ENCODE measurements around the gene SPEN. TPM values are rescaled to one million over a fixed set of nuclear protein-coding genes. Genes with fewer than 3 reads are reported as not detected.

The SPEN gene
- polyA plus RNA-seq, 4 donors, result 50.0 to 60.6 (median 57.7) TPM

GRCh38 chr1:15943328-15943991, 96.0 kb downstream of the SPEN start:
- no peak for DNase-seq (ENCODE audit: low read depth in 4 of 4, low spot score in 3 of 4)

- DNase-seq (ENCODE audit: low read depth in 4 of 4, low spot score in 3 of 4), result no peak
Measured at GRCh38 chr1:15943992-15944307, 96.4 kb downstream of the SPEN start.

GRCh38 chr1:15944308-15945010, 97.0 kb downstream of the SPEN start:
- DNase-seq (ENCODE audit: low read depth in 4 of 4, low spot score in 3 of 4), result no peak

GRCh38 chr1:15945011-15945831, 97.7 kb downstream of the SPEN start:
- no peak for DNase-seq (ENCODE audit: low read depth in 4 of 4, low spot score in 3 of 4)

GRCh38 chr1:15945832-15946448, 98.4 kb downstream of the SPEN start:
- DNase-seq (ENCODE audit: low read depth in 4 of 4, low spot score in 3 of 4), result no peak

GRCh38 chr1:15946571-15947381, 99.3 kb downstream of the SPEN start:
- no peak for DNase-seq (ENCODE audit: low read depth in 4 of 4, low spot score in 3 of 4)

GRCh38 chr1:15947382-15948090, 100.0 kb downstream of the SPEN start:
- no peak for DNase-seq (ENCODE audit: low read depth in 4 of 4, low spot score in 3 of 4)

GRCh38 chr1:15948091-15948591, 100.6 kb downstream of the SPEN start:
- no peak for DNase-seq (ENCODE audit: low read depth in 4 of 4, low spot score in 3 of 4)

- DNase-seq (ENCODE audit: low read depth in 4 of 4, low spot score in 3 of 4), result no peak
Measured at GRCh38 chr1:15948595-15949452, 101.3 kb downstream of the SPEN start.

- DNase-seq (ENCODE audit: low read depth in 4 of 4, low spot score in 3 of 4), result peak in 2 of 4 donors; percentile 38 to 40
Measured at GRCh38 chr1:15949453-15950245, 102.1 kb downstream of the SPEN start.

- no peak for DNase-seq (ENCODE audit: low read depth in 4 of 4, low spot score in 3 of 4)
Measured at GRCh38 chr1:15950302-15950701, 102.8 kb downstream of the SPEN start.

GRCh38 chr1:15950763-15951295, 103.3 kb downstream of the SPEN start:
- no peak for DNase-seq (ENCODE audit: low read depth in 4 of 4, low spot score in 3 of 4)

GRCh38 chr1:15951341-15952153, 104.0 kb downstream of the SPEN start:
- DNase-seq (ENCODE audit: low read depth in 4 of 4, low spot score in 3 of 4), result no peak

- DNase-seq (ENCODE audit: low read depth in 4 of 4, low spot score in 3 of 4), result no peak
Measured at GRCh38 chr1:15952317-15953258, 105.1 kb downstream of the SPEN start.

GRCh38 chr1:15953294-15953771, 105.8 kb downstream of the SPEN start:
- DNase-seq (ENCODE audit: low read depth in 4 of 4, low spot score in 3 of 4), result no peak

Measured in right renal pelvis (tissue), 4 donors.